ENCODE measurements around the gene CPB2. TPM values are rescaled to one million over a fixed set of nuclear protein-coding genes. Genes with fewer than 3 reads are reported as not detected.

Gene CPB2
- total RNA-seq, 1 experiment from 2014 or later = 0.15 TPM

DNA sequence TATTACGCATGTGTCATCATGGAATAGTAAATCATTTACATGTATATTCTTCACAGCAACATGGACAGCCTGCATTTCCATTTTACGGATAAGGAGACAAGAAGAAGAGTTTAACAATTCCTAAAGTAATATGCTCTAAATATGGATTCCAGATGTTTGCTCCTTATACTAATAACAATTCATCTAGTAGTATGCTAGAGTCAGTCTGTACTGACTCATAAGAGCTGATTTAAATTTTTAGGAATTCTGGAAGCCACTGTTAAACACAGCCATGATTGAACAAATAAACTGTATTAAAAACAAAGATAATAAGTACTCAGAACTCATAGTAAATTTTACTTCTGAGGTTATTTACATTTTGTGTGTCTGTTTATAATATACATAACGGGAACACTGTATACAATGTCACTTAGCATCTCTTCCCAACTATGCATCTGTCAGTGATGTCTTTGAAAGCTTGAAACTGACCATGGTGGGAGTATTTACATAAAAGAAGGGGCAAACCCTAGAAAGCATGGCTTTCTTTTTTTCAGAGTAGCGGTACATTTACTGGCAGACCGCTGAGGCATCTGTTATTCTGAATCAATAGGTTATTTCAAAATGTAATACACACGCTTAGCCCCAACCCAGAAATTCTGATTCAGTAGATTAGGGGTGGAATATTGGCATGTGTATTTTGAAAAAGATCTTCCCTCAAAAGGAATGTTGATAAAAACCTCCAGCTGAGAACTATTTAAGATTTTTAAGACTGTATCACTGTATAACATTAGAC lies 65.2 kb downstream of the CPB2 start:
- ChIA-PET RAD21 (ENCODE audit: low non-redundant PET in 1 of 2, low total read pairs in 2 of 2, uncharacterized antibody in 2 of 2, unreplicated experiment in 2 of 2) (no interaction called here), POLR2A (no interaction called here), CTCF (no interaction called here)
- Histone ChIP-seq H3K4me2 (ENCODE audit: low read length) (no peak overlapping the region), H3K4me1 (ENCODE audit: control insufficient read depth in 1 of 2, insufficient read depth in 2 of 2, low read length in 2 of 2) (no peaks in the 10 kb centered on the region), H3K9ac (ENCODE audit: low read length) (no peak overlapping the region), H3K36me3 (ENCODE audit: control insufficient read depth in 1 of 2, insufficient read depth in 2 of 2, low read length in 2 of 2) (peaks cover 5 to 12% of the 10 kb centered on the region in 2 experiments; a peak in 2 of 4 replicates), H3K4me3 (replicated peaks in 1 of 2; ENCODE audit: low read depth in 1 of 2, low read length in 2 of 2) (no peak overlapping the region), H4K20me1 (ENCODE audit: insufficient read depth) (peaks cover 4% of the 10 kb centered on the region; the same call in 1 of the 2 replicates), H3K9me3 (ENCODE audit: control insufficient read depth in 1 of 2, insufficient read depth in 1 of 2, low read depth in 1 of 2, low read length in 2 of 2) (no peaks in the 10 kb centered on the region), H3K27ac (ENCODE audit: low read depth, low read length) (no peak overlapping the region), H3K27me3 (ENCODE audit: insufficient read depth, low read length) (no peaks in the 10 kb centered on the region), H3K9me2 (ENCODE audit: insufficient read depth) (no peaks in the 10 kb centered on the region), H3K79me2 (ENCODE audit: insufficient read depth, low read length) (peaks cover 67% of the 10 kb centered on the region), H2AFZ (ENCODE audit: low read depth, low read length, poor library complexity, severe bottlenecking) (no peak overlapping the region)
- no peak for DNase-seq (ENCODE audit: low read depth, low spot score)
- TF ChIP-seq EZH2 (IDR thresholded peaks at IDR 0.05) (no peak), CBX3 (IDR thresholded peaks at IDR 0.05; ENCODE audit: low read depth) (no peak), CEBPB (IDR thresholded peaks at IDR 0.05; ENCODE audit: low read depth) (no peak), YY1 (IDR thresholded peaks at IDR 0.05; ENCODE audit: extremely low read depth, insufficient replicate concordance, low read depth, low read length) (no peak), FOSL1 (IDR thresholded peaks at IDR 0.05; ENCODE audit: low read depth) (no peak), EZH2phosphoT487 (IDR thresholded peaks at IDR 0.05; ENCODE audit: borderline replicate concordance) (no peak)
- TF ChIP-seq, protein P1, sequence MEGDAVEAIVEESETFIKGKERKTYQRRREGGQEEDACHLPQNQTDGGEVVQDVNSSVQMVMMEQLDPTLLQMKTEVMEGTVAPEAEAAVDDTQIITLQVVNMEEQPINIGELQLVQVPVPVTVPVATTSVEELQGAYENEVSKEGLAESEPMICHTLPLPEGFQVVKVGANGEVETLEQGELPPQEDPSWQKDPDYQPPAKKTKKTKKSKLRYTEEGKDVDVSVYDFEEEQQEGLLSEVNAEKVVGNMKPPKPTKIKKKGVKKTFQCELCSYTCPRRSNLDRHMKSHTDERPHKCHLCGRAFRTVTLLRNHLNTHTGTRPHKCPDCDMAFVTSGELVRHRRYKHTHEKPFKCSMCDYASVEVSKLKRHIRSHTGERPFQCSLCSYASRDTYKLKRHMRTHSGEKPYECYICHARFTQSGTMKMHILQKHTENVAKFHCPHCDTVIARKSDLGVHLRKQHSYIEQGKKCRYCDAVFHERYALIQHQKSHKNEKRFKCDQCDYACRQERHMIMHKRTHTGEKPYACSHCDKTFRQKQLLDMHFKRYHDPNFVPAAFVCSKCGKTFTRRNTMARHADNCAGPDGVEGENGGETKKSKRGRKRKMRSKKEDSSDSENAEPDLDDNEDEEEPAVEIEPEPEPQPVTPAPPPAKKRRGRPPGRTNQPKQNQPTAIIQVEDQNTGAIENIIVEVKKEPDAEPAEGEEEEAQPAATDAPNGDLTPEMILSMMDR (IDR thresholded peaks at IDR 0.05 in 2 of 3, conservative IDR thresholded peaks at IDR 0.05 in 1 of 3; ENCODE audit: borderline replicate concordance in 1 of 3, insufficient read depth in 1 of 3, low read depth in 2 of 3, low read length in 2 of 3) = no peak
- BruUV-seq (replicated peaks) = no TSS peak
- ATAC-seq = no peak
- intact Hi-C loops (cut with micrococcal nuclease) = no loop called here

Data from HCT116 (cell line).